Activated CD4-positive, alpha-beta memory T cell treated with anti-CD3 and anti-CD28 coated beads for 36 hours (primary cell): Measurements from ENCODE around the gene BRDT. TPM values are rescaled to one million over a fixed set of nuclear protein-coding genes. Genes with fewer than 3 reads are reported as not detected.

Experiments used
- CTCF ChIA-PET: fragments of 350-600 bp; sonication (Branson Sonifier 250); formaldehyde crosslinking; loops from one replicate; lab custom pipeline; 2021; ENCODE audit warnings: antibody characterized with exemption, inconsistent platforms; lab: Charles Lee
- POLR2A ChIA-PET: fragments of 350-600 bp; sonication (Branson Sonifier 250); formaldehyde crosslinking; loops from one replicate; lab custom pipeline; 2021; ENCODE audit warnings: antibody characterized with exemption; lab: Charles Lee
- DNase-seq: peaks from one replicate; pipeline ENCODE4 v3.0.0-alpha.2; 2020
- H3K27ac Mint-ChIP-seq: one replicate; pipeline ENCODE4 v1.8.0; 2021; ENCODE audit warnings: mixed read lengths
- H3K27me3 Mint-ChIP-seq: one replicate; pipeline ENCODE4 v1.8.0; 2021; ENCODE audit warnings: mixed read lengths
- H3K36me3 Mint-ChIP-seq: one replicate; pipeline ENCODE4 v1.8.0; 2021; ENCODE audit warnings: mixed read lengths
- H3K4me1 Mint-ChIP-seq: one replicate; pipeline ENCODE4 v1.8.0; 2021; ENCODE audit warnings: low read depth, mixed read lengths
- H3K4me3 Mint-ChIP-seq: one replicate; pipeline ENCODE4 v1.8.0; 2021; ENCODE audit warnings: mild to moderate bottlenecking, mixed read lengths
- H3K9me3 Mint-ChIP-seq: one replicate; pipeline ENCODE4 v1.8.0; 2021; ENCODE audit warnings: mixed read lengths
- intact Hi-C: fragments of 100-400 bp; cut with micrococcal nuclease; formaldehyde crosslinking; loops from one replicate; pipeline ENCODE4 v1.15.1; 2023
- total RNA-seq, 2 experiments: library from RNA; stranded (reverse); gene quantifications; one replicate each; pipeline ENCODE4 v1.2.3, GENCODE V29; 2021

The BRDT gene
- total RNA-seq: not detected

DNA sequence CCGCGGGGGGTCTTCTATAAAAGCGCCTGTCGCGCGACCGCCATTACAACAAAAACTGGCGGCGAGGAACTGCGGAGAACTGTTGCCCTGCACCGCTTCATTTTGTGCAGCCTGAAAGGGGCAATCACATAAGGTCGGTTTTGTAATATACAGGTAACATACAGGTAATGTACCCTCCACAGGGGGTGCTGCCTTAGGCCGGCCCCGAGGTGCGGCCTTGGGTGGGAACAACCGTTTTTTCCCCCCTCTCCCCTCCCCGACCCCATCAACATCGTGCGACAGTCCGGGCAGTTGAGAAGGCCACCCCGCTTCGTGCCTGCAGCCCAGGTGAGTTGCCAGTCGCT is at the start of gene BRDT:
Gene BRDT, plus strand, starts transcription at position 46 of the 344 bp plus-strand sequence. CDS start 13,354 bp downstream, outside the sequence.
- ChIA-PET POLR2A (no interaction called here), CTCF (no interaction called here)
- Mint-ChIP-seq H3K36me3 (no peaks in the 10 kb centered on the region), H3K4me1 (peaks cover 18% of the 10 kb centered on the region), H3K27ac (peak within 1 kb of the TSS; percentile 63), H3K27me3 (no peaks in the 10 kb centered on the region), H3K9me3 (no peaks in the 10 kb centered on the region), H3K4me3 (peak within 1 kb of the TSS; percentile 66)
- no peak for DNase-seq
- intact Hi-C loops: no loop called here

- ChIA-PET POLR2A (no interaction called here), CTCF (no interaction called here)
- no peak overlapping the region for H3K4me3 Mint-ChIP-seq
- H3K9me3 Mint-ChIP-seq: no peaks in the 10 kb centered on the region
- H3K27me3 Mint-ChIP-seq: peaks cover 3% of the 10 kb centered on the region
- H3K27ac Mint-ChIP-seq: no peak overlapping the region
- H3K36me3 Mint-ChIP-seq: no peaks in the 10 kb centered on the region
- H3K4me1 Mint-ChIP-seq: peaks cover 8% of the 10 kb centered on the region
- intact Hi-C loops: loop anchor here (10.0 kb wide), 1 partner anchor 1066 kb away; no protein-coding TSS in a partner anchor
- DNase-seq: no peak
These were observed 48.6 kb upstream of the BRDT start for GRCh38 chr1:91900562-91900961.

DNA sequence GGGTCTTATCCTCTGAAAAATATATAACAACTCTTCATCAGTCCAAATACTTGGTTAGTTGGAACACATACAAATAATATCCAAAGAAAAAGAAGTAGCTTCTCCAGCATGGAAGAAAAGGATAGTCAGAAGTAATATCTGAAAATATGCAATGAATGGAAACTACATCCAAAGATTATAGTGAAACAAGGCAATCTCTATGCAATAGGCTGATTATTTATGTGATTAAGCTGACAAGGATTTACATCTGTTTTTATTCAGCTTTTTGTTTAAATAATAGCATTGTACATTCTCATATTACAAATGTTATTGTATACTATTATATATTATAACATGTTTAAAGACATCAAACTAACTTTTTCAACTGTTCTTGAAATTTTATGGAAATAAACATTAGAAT is 48.0 kb upstream of the BRDT start:
- H3K27me3 Mint-ChIP-seq: peaks cover 3% of the 10 kb centered on the region

DNA sequence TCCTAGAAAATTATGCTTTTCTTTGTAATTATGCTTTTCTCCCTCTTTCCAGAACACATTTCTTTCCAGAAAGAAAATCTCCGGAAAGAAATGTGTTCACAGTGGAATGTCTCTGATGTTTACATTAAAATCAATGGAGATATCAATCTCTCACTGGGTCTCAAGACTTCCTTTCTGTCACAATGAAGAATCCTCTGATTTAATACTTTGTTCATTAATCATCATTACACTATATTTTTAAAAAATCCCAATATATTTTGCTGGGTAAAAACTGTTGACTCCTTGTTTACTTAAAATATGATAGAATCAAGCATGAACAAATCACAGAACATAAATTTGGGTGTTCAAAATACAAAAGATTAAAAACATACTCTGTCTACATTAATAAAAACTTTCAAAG is 36.9 kb upstream of the BRDT start:
- H3K36me3 Mint-ChIP-seq: no peaks in the 10 kb centered on the region
- H3K27ac Mint-ChIP-seq: no peak overlapping the region
- POLR2A ChIA-PET: no interaction called here
- no peak overlapping the region for H3K4me3 Mint-ChIP-seq
- intact Hi-C loops: no loop called here
- no peak for DNase-seq
- no peaks in the 10 kb centered on the region for H3K27me3 Mint-ChIP-seq
- CTCF ChIA-PET: no interaction called here
- H3K9me3 Mint-ChIP-seq: no peaks in the 10 kb centered on the region
- H3K4me1 Mint-ChIP-seq: no peaks in the 10 kb centered on the region

More for the DNA sequence above, 48.0 kb upstream of the BRDT start:
- Mint-ChIP-seq H3K4me3 (no peak overlapping the region), H3K36me3 (no peaks in the 10 kb centered on the region), H3K9me3 (no peaks in the 10 kb centered on the region), H3K4me1 (peaks cover 2% of the 10 kb centered on the region), H3K27ac (no peak overlapping the region)
- POLR2A ChIA-PET: no interaction called here
- intact Hi-C loops: loop anchor here (10.0 kb wide), 1 partner anchor 1066 kb away; no protein-coding TSS in a partner anchor
- CTCF ChIA-PET: interaction anchor here (0.6 to 1.3 kb wide), 2 partner anchors 10 to 736 kb away, joined by 3 read pairs; no protein-coding TSS in a partner anchor
- no peak for DNase-seq

DNA sequence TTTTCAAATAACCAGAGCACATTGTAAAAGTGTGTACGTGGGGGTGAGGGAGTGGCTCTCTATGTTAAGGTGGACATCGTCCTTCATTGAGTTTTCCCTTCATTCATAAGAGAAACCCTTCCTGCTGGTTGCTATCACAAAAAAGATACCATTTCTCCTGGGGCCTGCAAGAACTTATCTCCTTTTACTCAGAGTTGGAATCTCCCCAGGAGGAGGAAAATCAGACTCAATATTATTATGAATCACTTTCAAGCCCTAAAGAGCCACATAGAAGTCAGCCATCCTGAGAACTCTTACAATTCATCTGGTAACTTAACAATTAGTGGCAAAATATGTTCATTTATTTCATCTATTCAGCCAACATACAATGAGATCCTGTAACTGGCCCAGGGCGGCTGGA is 36.2 kb upstream of the BRDT start:
- DNase-seq: no peak
- Mint-ChIP-seq H3K9me3 (no peaks in the 10 kb centered on the region), H3K36me3 (no peaks in the 10 kb centered on the region), H3K4me3 (no peak overlapping the region), H3K4me1 (no peaks in the 10 kb centered on the region), H3K27ac (no peak overlapping the region), H3K27me3 (no peaks in the 10 kb centered on the region)
- intact Hi-C loops: no loop called here
- POLR2A ChIA-PET: no interaction called here
- CTCF ChIA-PET: no interaction called here

- H3K27ac Mint-ChIP-seq: no peak overlapping the region
- no peaks in the 10 kb centered on the region for H3K27me3 Mint-ChIP-seq
- no peaks in the 10 kb centered on the region for H3K4me1 Mint-ChIP-seq
- H3K36me3 Mint-ChIP-seq: no peaks in the 10 kb centered on the region
- DNase-seq: no peak
- ChIA-PET POLR2A (no interaction called here), CTCF (interaction anchor here (0.9 to 1.6 kb wide), 3 partner anchors 403 to 404 kb away, joined by 3 to 4 read pairs (median 3); no protein-coding TSS in a partner anchor)
- intact Hi-C loops: no loop called here
- H3K4me3 Mint-ChIP-seq: no peak overlapping the region
- H3K9me3 Mint-ChIP-seq: no peaks in the 10 kb centered on the region
These were observed 33.2 kb upstream of the BRDT start for GRCh38 chr1:91916046-91916445.

DNA sequence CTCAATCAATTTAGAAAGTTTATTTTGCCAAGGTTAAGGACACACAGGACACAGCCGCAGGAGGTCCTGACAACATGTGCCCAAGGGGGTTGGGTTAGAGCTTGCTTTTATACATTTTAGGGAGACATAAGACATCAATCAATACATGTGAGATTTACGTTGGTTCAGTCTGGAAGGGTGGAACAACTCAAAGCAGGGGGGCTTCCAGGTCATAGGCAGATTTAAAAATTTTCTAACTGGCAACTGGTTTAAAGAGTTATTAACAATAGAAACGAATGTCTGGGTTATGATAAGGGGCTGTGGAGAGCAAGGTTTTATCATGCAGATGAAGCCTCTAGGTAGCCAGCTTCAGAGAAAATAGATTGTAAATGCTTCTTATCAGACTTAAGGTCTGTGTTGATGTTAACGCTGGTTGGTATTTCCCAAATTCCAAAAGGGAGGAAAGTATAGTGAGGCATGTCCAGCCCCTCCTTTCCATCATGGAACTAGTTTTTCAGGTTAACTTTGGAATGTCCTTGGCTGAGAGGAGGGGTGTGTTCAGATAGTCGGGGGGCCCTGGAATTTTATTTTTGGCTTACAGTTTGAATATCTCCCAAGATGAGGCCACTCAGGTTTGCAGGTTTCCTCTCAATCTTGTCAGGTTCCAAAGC is 32.3 kb upstream of the BRDT start:
- intact Hi-C loops: no loop called here
- no peaks in the 10 kb centered on the region for H3K9me3 Mint-ChIP-seq
- H3K27me3 Mint-ChIP-seq: no peaks in the 10 kb centered on the region
- ChIA-PET CTCF (interaction anchor here (1.6 kb wide), 1 partner anchor 404 kb away, joined by 3 read pairs; no protein-coding TSS in a partner anchor), POLR2A (no interaction called here)
- no peaks in the 10 kb centered on the region for H3K36me3 Mint-ChIP-seq
- DNase-seq: no peak
- H3K4me3 Mint-ChIP-seq: no peak overlapping the region
- H3K27ac Mint-ChIP-seq: no peak overlapping the region
- H3K4me1 Mint-ChIP-seq: no peaks in the 10 kb centered on the region

DNA sequence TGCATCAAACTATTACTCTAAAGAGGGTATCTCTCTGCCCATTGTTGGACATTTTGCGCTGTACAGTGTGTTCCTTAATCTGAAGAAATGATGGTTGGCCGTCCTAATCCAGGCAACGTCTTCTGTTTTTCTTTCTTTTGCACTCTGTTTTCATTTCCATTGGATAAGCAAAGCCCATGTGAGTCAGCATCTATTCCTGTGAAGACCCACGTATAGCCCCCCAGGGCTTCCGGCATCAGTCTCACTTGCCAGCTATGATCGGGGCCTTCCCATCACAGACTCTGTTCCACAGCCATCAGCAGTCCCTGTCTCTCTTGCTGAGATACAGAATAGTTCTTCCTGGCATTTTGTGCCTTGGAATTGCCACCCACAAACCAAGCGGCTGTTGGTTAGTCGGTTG is 29.2 kb upstream of the BRDT start:
- CTCF ChIA-PET: no interaction called here
- Mint-ChIP-seq H3K9me3 (no peaks in the 10 kb centered on the region), H3K4me3 (no peak overlapping the region), H3K27me3 (no peaks in the 10 kb centered on the region), H3K27ac (no peak overlapping the region), H3K36me3 (no peaks in the 10 kb centered on the region), H3K4me1 (peaks cover 7% of the 10 kb centered on the region)
- no peak for DNase-seq
- intact Hi-C loops: loop anchor here (10.0 kb wide), 1 partner anchor 515 kb away; the partner anchor contains the start of gene HFM1
- POLR2A ChIA-PET: no interaction called here

GRCh38 chr1:91924146-91924545 is 25.1 kb upstream of the BRDT start:
- Mint-ChIP-seq H3K27ac (no peak overlapping the region), H3K27me3 (no peaks in the 10 kb centered on the region), H3K4me3 (no peak overlapping the region), H3K9me3 (no peaks in the 10 kb centered on the region), H3K36me3 (no peaks in the 10 kb centered on the region), H3K4me1 (peaks cover 7% of the 10 kb centered on the region)
- ChIA-PET CTCF (interaction anchor here (1.6 to 7.4 kb wide), 2 partner anchors 412 to 641 kb away, joined by 4 to 87 read pairs; no protein-coding TSS in a partner anchor), POLR2A (no interaction called here)
- DNase-seq: no peak
- intact Hi-C loops: loop anchor here (10.0 kb wide), 1 partner anchor 519 kb away; the partner anchor contains the start of gene HFM1

DNA sequence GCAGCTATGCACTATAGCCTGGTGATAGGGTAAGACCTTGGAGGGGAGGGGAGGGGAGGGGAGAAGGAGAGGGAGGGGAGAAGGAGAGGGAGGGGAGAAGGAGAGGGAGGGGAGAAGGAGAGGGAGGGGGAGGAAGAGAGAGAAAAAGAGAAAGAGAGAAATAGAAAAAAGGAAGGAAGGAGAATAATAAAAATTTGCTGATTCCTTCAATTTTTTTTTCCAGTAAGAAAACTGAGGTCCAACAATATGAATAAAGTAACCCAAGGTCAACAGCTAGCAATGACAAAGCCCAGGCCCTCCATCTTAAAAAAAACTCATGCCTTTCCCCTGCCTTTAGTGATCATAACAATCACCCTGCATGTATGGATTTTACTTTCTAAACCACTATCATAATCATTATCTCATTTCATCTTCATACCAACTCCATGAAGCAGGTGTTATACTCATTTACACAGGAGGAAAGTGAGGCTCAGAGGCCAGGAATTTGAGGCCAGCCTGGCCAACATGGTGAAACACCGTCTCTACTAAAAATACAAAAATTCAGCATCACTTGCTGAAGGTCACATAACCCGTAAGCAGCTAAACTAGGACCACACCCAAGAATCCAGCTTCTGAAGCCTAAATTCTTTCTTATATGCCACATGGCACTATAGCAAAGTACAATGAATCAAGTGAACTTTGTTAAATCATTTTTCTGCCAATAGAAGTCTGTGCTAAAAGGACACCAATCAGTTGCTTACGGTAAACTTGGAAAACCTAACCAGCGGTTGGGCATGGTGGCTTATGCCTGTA is 23.4 kb upstream of the BRDT start:
- no peaks in the 10 kb centered on the region for H3K27me3 Mint-ChIP-seq
- H3K4me1 Mint-ChIP-seq: peaks cover 7% of the 10 kb centered on the region
- H3K27ac Mint-ChIP-seq: no peak overlapping the region
- CTCF ChIA-PET: interaction anchor here (0.6 to 7.4 kb wide), 14 partner anchors 21 to 761 kb away, joined by 3 to 87 read pairs (median 3); partner anchors contain the start of gene TGFBR3
- no peaks in the 10 kb centered on the region for H3K9me3 Mint-ChIP-seq
- no peak overlapping the region for H3K4me3 Mint-ChIP-seq
- no peak for DNase-seq
- intact Hi-C loops: loop anchor here (5.0 to 10.0 kb wide), 5 partner anchors 124 to 759 kb away; partner anchors contain the start of gene HFM1
- POLR2A ChIA-PET: no interaction called here
- no peaks in the 10 kb centered on the region for H3K36me3 Mint-ChIP-seq

- no peaks in the 10 kb centered on the region for H3K27me3 Mint-ChIP-seq
- CTCF ChIA-PET: interaction anchor here (0.6 to 7.4 kb wide), 14 partner anchors 14 to 692 kb away, joined by 3 to 87 read pairs (median 3); no protein-coding TSS in a partner anchor
- H3K27ac Mint-ChIP-seq: no peak overlapping the region
- no peak overlapping the region for H3K4me3 Mint-ChIP-seq
- DNase-seq: no peak
- no peaks in the 10 kb centered on the region for H3K36me3 Mint-ChIP-seq
- intact Hi-C loops: loop anchor here (5.0 to 10.0 kb wide), 5 partner anchors 126 to 761 kb away; partner anchors contain the start of gene HFM1
- POLR2A ChIA-PET: interaction anchor here (0.5 kb wide), 1 partner anchor 477 kb away, joined by 3 read pairs; no protein-coding TSS in a partner anchor
- H3K9me3 Mint-ChIP-seq: no peaks in the 10 kb centered on the region
- peaks cover 7% of the 10 kb centered on the region for H3K4me1 Mint-ChIP-seq
These were observed 21.2 kb upstream of the BRDT start for GRCh38 chr1:91928026-91928425.

DNA sequence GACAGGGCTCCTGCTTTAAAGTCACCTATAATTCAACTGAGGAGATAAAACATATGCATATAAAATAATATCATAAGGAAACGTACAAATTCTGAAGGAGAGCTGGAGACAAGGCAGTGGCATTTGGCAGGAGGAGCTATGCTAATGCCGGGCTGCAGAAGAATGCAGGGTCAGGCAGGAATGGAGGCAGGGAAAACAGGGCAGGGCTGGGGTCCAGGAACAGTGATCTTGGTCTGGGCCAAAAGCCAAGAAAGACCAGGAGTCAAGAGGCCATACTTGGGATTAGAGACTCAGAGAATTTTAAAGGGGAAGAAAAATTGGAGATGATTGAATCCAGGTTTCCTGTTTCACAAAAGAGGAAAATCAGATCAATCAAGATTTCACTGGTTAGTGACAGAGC is 20.0 kb upstream of the BRDT start:
- H3K27ac Mint-ChIP-seq: no peak overlapping the region
- intact Hi-C loops: loop anchor here (5.0 to 10.0 kb wide), 5 partner anchors 127 to 762 kb away; partner anchors contain the start of gene HFM1
- CTCF ChIA-PET: interaction anchor here (0.7 to 7.4 kb wide), 7 partner anchors 27 to 1797 kb away, joined by 3 to 87 read pairs (median 3); no protein-coding TSS in a partner anchor
- POLR2A ChIA-PET: interaction anchor here (0.6 kb wide), 1 partner anchor 95 kb away, joined by 5 read pairs; no protein-coding TSS in a partner anchor
- no peak for DNase-seq
- no peaks in the 10 kb centered on the region for H3K9me3 Mint-ChIP-seq
- H3K27me3 Mint-ChIP-seq: no peaks in the 10 kb centered on the region
- H3K36me3 Mint-ChIP-seq: no peaks in the 10 kb centered on the region
- H3K4me3 Mint-ChIP-seq: no peak overlapping the region
- peaks cover under 1% of the 10 kb centered on the region for H3K4me1 Mint-ChIP-seq
